Measurements from ENCODE around the gene GGT5. TPM values are rescaled to one million over a fixed set of nuclear protein-coding genes. Genes with fewer than 3 reads are reported as not detected.

The GGT5 gene
- total and polyA plus RNA-seq, 7 donors = 2.8 to 35.2 (median 22.5) TPM

DNA sequence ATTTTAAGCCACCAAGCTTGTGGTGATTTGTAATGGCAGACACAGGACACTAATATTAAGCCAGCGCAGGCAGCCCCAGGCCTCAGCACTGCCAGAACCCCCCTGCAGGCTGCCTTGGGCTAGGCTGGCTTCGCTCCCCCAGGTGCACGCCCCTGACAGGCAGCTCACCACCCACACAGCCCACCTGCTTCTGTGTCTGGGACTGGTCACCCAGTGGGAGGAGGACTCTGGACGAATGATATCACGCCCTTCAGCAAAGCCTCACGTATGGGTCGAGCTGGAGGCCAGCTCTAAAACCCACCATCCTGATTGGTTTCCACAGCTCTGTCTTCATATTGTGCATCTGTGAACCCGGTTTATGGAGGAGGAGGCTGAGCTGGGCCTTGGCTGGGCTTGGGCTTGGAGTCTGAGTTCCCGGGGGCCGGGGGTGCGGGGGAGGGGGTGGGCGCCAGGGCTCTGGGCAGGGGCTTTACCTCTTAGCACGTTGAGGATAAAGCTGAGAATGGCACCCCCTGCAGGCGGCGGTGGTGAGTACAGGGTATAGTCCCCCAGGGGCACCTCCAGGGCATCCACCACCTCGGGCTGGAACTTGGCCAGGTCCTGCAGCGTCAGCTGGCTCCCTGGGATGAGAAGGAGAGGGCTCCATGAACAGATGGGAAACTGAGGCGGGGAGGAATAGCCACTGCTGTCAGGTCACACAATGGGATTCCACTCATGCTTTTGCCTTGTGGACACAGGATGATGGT lies 13.8 kb downstream of the GGT5 start:
- H3K9me3 ChIP-seq = no peaks in the 10 kb centered on the region
- intact Hi-C loops (cut with DNase I) = no loop called here
- H3K4me3 ChIP-seq = no peak overlapping the region
- DNase-seq = peak; percentile 65
- 44 to 55% methylated on average over 18 of the region's 18 CpGs for WGBS, 2 donors
- TF ChIP-seq, protein P1, sequence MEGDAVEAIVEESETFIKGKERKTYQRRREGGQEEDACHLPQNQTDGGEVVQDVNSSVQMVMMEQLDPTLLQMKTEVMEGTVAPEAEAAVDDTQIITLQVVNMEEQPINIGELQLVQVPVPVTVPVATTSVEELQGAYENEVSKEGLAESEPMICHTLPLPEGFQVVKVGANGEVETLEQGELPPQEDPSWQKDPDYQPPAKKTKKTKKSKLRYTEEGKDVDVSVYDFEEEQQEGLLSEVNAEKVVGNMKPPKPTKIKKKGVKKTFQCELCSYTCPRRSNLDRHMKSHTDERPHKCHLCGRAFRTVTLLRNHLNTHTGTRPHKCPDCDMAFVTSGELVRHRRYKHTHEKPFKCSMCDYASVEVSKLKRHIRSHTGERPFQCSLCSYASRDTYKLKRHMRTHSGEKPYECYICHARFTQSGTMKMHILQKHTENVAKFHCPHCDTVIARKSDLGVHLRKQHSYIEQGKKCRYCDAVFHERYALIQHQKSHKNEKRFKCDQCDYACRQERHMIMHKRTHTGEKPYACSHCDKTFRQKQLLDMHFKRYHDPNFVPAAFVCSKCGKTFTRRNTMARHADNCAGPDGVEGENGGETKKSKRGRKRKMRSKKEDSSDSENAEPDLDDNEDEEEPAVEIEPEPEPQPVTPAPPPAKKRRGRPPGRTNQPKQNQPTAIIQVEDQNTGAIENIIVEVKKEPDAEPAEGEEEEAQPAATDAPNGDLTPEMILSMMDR (IDR thresholded peaks at IDR 0.05) = no peak
- TF ChIP-seq POLR2AphosphoS5 (IDR thresholded peaks at IDR 0.05) (no peak), EP300 (IDR thresholded peaks at IDR 0.05) (no peak), POLR2A (IDR thresholded peaks at IDR 0.05) (no peak)
- H3K27ac ChIP-seq = no peak overlapping the region
- H3K36me3 ChIP-seq = no peaks in the 10 kb centered on the region
- no peaks in the 10 kb centered on the region for H3K27me3 ChIP-seq
- no peaks in the 10 kb centered on the region for H3K4me1 ChIP-seq

GRCh38 chr22:24225951-24226350 lies 18.9 kb downstream of the GGT5 start:
- no peaks in the 10 kb centered on the region for H3K4me1 ChIP-seq
- H3K27me3 ChIP-seq = no peaks in the 10 kb centered on the region
- peaks cover 0 to 4% (median 2%) of the 10 kb centered on the region in 4 donors for H3K36me3 ChIP-seq
- peaks cover 0 to 4% (median 0%) of the 10 kb centered on the region in 4 donors for H3K9me3 ChIP-seq
- no peak for TF ChIP-seq POLR2AphosphoS5 (IDR thresholded peaks at IDR 0.05)
- no peak for TF ChIP-seq EP300 (IDR thresholded peaks at IDR 0.05)
- TF ChIP-seq, protein P1 (IDR thresholded peaks at IDR 0.05) = no peak
- no peak for TF ChIP-seq POLR2A (IDR thresholded peaks at IDR 0.05)
- no peak overlapping the region for H3K4me3 ChIP-seq
- WGBS, 2 donors = 96% methylated on average over 14 of the region's 14 CpGs
- DNase-seq = no peak
- H3K27ac ChIP-seq = no peak overlapping the region
- intact Hi-C loops (cut with DNase I) = no loop called here

- Histone ChIP-seq H3K9me3 (peaks cover 0 to 4% (median 0%) of the 10 kb centered on the region in 4 donors), H3K36me3 (peaks cover 0 to 8% (median 2%) of the 10 kb centered on the region in 4 donors)
- TF ChIP-seq, protein P1 (IDR thresholded peaks at IDR 0.05) = no peak
- TF ChIP-seq EP300 (IDR thresholded peaks at IDR 0.05) (no peak), POLR2AphosphoS5 (IDR thresholded peaks at IDR 0.05) (no peak), POLR2A (IDR thresholded peaks at IDR 0.05) (no peak)
These were observed 19.8 kb downstream of the GGT5 start for GRCh38 chr22:24225044-24225601.

GRCh38 chr22:24224468-24224867 lies 20.4 kb downstream of the GGT5 start:
- H3K4me3 ChIP-seq = no peak overlapping the region
- intact Hi-C loops (cut with DNase I) = no loop called here
- TF ChIP-seq POLR2AphosphoS5 (IDR thresholded peaks at IDR 0.05) (no peak), EP300 (IDR thresholded peaks at IDR 0.05) (no peak)
- H3K9me3 ChIP-seq = peaks cover 0 to 4% (median 0%) of the 10 kb centered on the region in 4 donors
- no peaks in the 10 kb centered on the region for H3K4me1 ChIP-seq
- WGBS, 2 donors = 93 to 100% methylated on average over 1 of the region's 1 CpG
- H3K27ac ChIP-seq = no peak overlapping the region
- DNase-seq = no peak
- H3K27me3 ChIP-seq = no peaks in the 10 kb centered on the region
- peaks cover 0 to 12% (median 2%) of the 10 kb centered on the region in 4 donors for H3K36me3 ChIP-seq

More at GRCh38 chr22:24225044-24225601, 19.8 kb downstream of the GGT5 start:
- intact Hi-C loops (cut with DNase I) = no loop called here
- no peak for DNase-seq
- H3K27ac ChIP-seq = no peak overlapping the region
- H3K27me3 ChIP-seq = no peaks in the 10 kb centered on the region
- WGBS, 2 donors = 87% methylated on average over 14 of the region's 14 CpGs
- no peak overlapping the region for H3K4me3 ChIP-seq
- no peaks in the 10 kb centered on the region for H3K4me1 ChIP-seq

- intact Hi-C loops (cut with DNase I) = no loop called here
- TF ChIP-seq POLR2A (IDR thresholded peaks at IDR 0.05) (no peak), EP300 (IDR thresholded peaks at IDR 0.05) (no peak), POLR2AphosphoS5 (IDR thresholded peaks at IDR 0.05) (no peak)
- TF ChIP-seq, protein P1 (IDR thresholded peaks at IDR 0.05) = no peak
- H3K27me3 ChIP-seq = no peaks in the 10 kb centered on the region
- H3K4me3 ChIP-seq = no peak overlapping the region
- DNase-seq = no peak
- WGBS, 2 donors = 94% methylated on average over 9 of the region's 9 CpGs
- peaks cover 0 to 3% (median 0%) of the 10 kb centered on the region in 4 donors for H3K9me3 ChIP-seq
- no peak overlapping the region for H3K27ac ChIP-seq
- H3K36me3 ChIP-seq = peaks cover 0 to 10% (median 0%) of the 10 kb centered on the region in 4 donors
- H3K4me1 ChIP-seq = no peaks in the 10 kb centered on the region
These were observed 25.1 kb downstream of the GGT5 start for GRCh38 chr22:24219750-24220149.
